Skin of body (tissue), 3 donors: ENCODE measurements around the gene UBC. TPM values are rescaled to one million over a fixed set of nuclear protein-coding genes. Genes with fewer than 3 reads are reported as not detected.

ENCODE experiments used
- DNase-seq: peaks from one replicate; lab custom pipeline; 2025; lab: John Stamatoyannopoulos, UW
- small RNA-seq: library from RNA; depleted of rRNA; stranded (forward); fragments of <200 nt; gene quantifications from one replicate; pipeline ENCODE3, GENCODE V24; 2014; ENCODE audit warnings: low replicate concordance
- total RNA-seq: library from RNA; depleted of rRNA; stranded (reverse); fragments of >200 nt; gene quantifications from one replicate; pipeline ENCODE4 v1.2.3, GENCODE V29; 2014

UBC gene
- total RNA-seq, 1 donor from 2014 or later = 765 TPM

GRCh38 chr12:124865728-124866127 lies 48.7 kb downstream of the UBC start:
- DNase-seq = no peak

- no peak for DNase-seq
These were observed 50.1 kb downstream of the UBC start for GRCh38 chr12:124864326-124864752.

- DNase-seq = peak; percentile 71
These were observed 50.8 kb downstream of the UBC start, which contains the start of gene SCARB1 for GRCh38 chr12:124863416-124864325. TSS of gene SCARB1 (minus strand) at chr12:124863864. CDS start at chr12:124863720, 144 bp downstream.

GRCh38 chr12:124862768-124863415 lies 51.6 kb downstream of the UBC start:
- DNase-seq = no peak

GRCh38 chr12:124861898-124862676 lies 52.4 kb downstream of the UBC start:
- DNase-seq = no peak

Small RNA genes lying within 50 kb of the gene (small RNA-seq; reads per million reads assigned to genes)
- gene MIR5188 (not detected), gene RNU6-927P (not detected)

Other genes starting within 250 kb of the UBC start
- gene SCARB1, start 50.8 kb downstream of the UBC start, total RNA-seq = 14.1 TPM
- gene DHX37, start 74.5 kb upstream of the UBC start, total RNA-seq = 7.7 TPM
- 12.4 TPM for gene BRI3BP, start 79.0 kb upstream of the UBC start, total RNA-seq
- 29.7 TPM for gene AACS, start 150.8 kb upstream of the UBC start, total RNA-seq